ENCODE data around the gene PIK3CD. TPM values are rescaled to one million over a fixed set of nuclear protein-coding genes. Genes with fewer than 3 reads are reported as not detected.

Gene PIK3CD
- total and polyA plus RNA-seq, 2 experiments from 2014 or later = 6.6 to 32.1 TPM

- Mint-ChIP-seq H3K27me3 (ENCODE audit: insufficient read depth, low read depth, poor library complexity) (peaks cover 13% of the 10 kb centered on the region), H3K4me1 (peaks cover 47% of the 10 kb centered on the region), H3K36me3 (ENCODE audit: low read depth) (peaks cover 20% of the 10 kb centered on the region), H3K27ac (no peak overlapping the region), H3K4me3 (no peak overlapping the region), H3K9me3 (no peaks in the 10 kb centered on the region)
- no peaks in the 10 kb centered on the region for H3K36me3 ChIP-seq (ENCODE audit: insufficient read depth)
- no peak for DNase-seq (ENCODE audit: low spot score)
- ATAC-seq = no peak
- no peak overlapping the region for H3K4me2 ChIP-seq
- no peak for TF ChIP-seq STAT1 (IDR thresholded peaks at IDR 0.05; ENCODE audit: unreplicated experiment)
- TF ChIP-seq ETS1 (IDR thresholded peaks at IDR 0.05) = no peak
- peaks cover 24% of the 10 kb centered on the region; the same call in 1 of the 2 replicates for H3F3A ChIP-seq (replicated peaks; ENCODE audit: low read depth)
- no peak overlapping the region for H2AFZ ChIP-seq
- H3K27ac ChIP-seq (ENCODE audit: low read depth) = 0 out of 2 replicates have a peak overlapping the region, but pooled peaks have one; percentile 0
- no peak overlapping the region for H3K4me3 ChIP-seq
- no peaks in the 10 kb centered on the region for H3K27me3 ChIP-seq (ENCODE audit: insufficient read depth)
- H3K9me2 ChIP-seq (ENCODE audit: insufficient read depth) = peaks cover 5% of the 10 kb centered on the region; the same call in 1 of the 2 replicates
- peaks cover 38% of the 10 kb centered on the region for H3K4me1 ChIP-seq (ENCODE audit: insufficient read depth)
- H3K79me2 ChIP-seq (replicated peaks; ENCODE audit: insufficient read depth) = peaks cover 52% of the 10 kb centered on the region
- peaks cover 16% of the 10 kb centered on the region for H4K20me1 ChIP-seq (replicated peaks; ENCODE audit: insufficient read depth)
Observed at GRCh38 chr1:9764550-9764949, 113.0 kb downstream of the PIK3CD start.

- peaks cover 12% of the 10 kb centered on the region; the same call in 1 of the 2 replicates for H3F3A ChIP-seq (replicated peaks; ENCODE audit: low read depth)
- Mint-ChIP-seq H3K9me3 (no peaks in the 10 kb centered on the region), H3K27ac (peak overlapping the region; percentile 79), H3K36me3 (ENCODE audit: low read depth) (peaks cover 23% of the 10 kb centered on the region), H3K27me3 (ENCODE audit: insufficient read depth, low read depth, poor library complexity) (peaks cover 13% of the 10 kb centered on the region), H3K4me3 (no peak overlapping the region), H3K4me1 (peaks cover 25% of the 10 kb centered on the region)
- peaks cover 26% of the 10 kb centered on the region for H4K20me1 ChIP-seq (replicated peaks; ENCODE audit: insufficient read depth)
- H3K79me2 ChIP-seq (replicated peaks; ENCODE audit: insufficient read depth) = peaks cover 47% of the 10 kb centered on the region
- H3K9me2 ChIP-seq (ENCODE audit: insufficient read depth) = peaks cover 5% of the 10 kb centered on the region; the same call in 1 of the 2 replicates
- H3K4me3 ChIP-seq = no peak overlapping the region
- no peaks in the 10 kb centered on the region for H3K27me3 ChIP-seq (ENCODE audit: insufficient read depth)
- no peak for ATAC-seq
- 0 out of 2 replicates have a peak, but pooled peaks cover 3% of the 10 kb centered on the region for H3K36me3 ChIP-seq (ENCODE audit: insufficient read depth)
- no peak overlapping the region for H3K4me2 ChIP-seq
- H3K4me1 ChIP-seq (ENCODE audit: insufficient read depth) = peaks cover 16% of the 10 kb centered on the region
- 0 out of 2 replicates have a peak overlapping the region, but pooled peaks have one; percentile 63 for H3K27ac ChIP-seq (ENCODE audit: low read depth)
- no peak for DNase-seq (ENCODE audit: low spot score)
- H2AFZ ChIP-seq = no peak overlapping the region
- TF ChIP-seq EZH2 (IDR thresholded peaks at IDR 0.05; ENCODE audit: low read depth, unreplicated experiment) (no peak), CREB1 (CRISPR knock-in tag; IDR thresholded peaks at IDR 0.05; ENCODE audit: low read depth) (no peak), POLR2AphosphoS5 (IDR thresholded peaks at IDR 0.05; ENCODE audit: low read depth) (no peak), JUNB (IDR thresholded peaks at IDR 0.05; ENCODE audit: unreplicated experiment) (no peak), ZNF462 (CRISPR knock-in tag; IDR thresholded peaks at IDR 0.05) (no peak), STAT1 (IDR thresholded peaks at IDR 0.05; ENCODE audit: unreplicated experiment) (no peak), REST (IDR thresholded peaks at IDR 0.05; ENCODE audit: unreplicated experiment) (no peak), NANOG (IDR thresholded peaks at IDR 0.05; ENCODE audit: borderline replicate concordance) (no peak), EZH2phosphoT487 (IDR thresholded peaks at IDR 0.05; ENCODE audit: unreplicated experiment) (no peak)
Observed at GRCh38 chr1:9766759-9767442, 115.4 kb downstream of the PIK3CD start.
